Activated CD4-positive, alpha-beta T cell treated with anti-CD3 and anti-CD28 coated beads, Interleukin-2, Interleukin-4, amounts not matched to agents 100 ng/mL and 50 ng/mL, durations not matched to agents 16 hours and 8 hours (primary cell): ENCODE measurements around the gene MT3.

Source experiments
- DNase-seq: peaks from one replicate; pipeline ENCODE4 v3.0.0-alpha.2; 2020; ENCODE audit warnings: low spot score

MT3 gene

GRCh38 chr16:56631197-56631596, 41.9 kb downstream of the MT3 start:
- DNase-seq: no peak

DNA sequence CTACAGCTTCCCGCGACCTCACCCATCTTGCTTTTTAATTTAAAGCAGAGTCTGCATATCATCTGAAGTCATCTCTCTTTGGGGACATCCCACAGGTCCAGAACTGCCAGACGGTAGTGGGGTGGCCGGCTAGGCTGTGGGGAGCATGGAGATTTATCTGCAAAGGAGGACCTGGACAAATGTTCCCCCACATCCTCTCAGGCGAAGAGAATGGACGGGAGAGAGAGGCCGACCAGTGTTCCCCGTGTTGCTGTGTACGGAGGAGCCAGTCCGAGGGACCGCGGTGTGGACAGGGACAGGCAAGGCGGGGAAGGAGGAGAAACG, 42.5 kb downstream of the MT3 start:
- DNase-seq: no peak

GRCh38 chr16:56632156-56632847, 43.0 kb downstream of the MT3 start, which contains the start of gene MT1M:
Gene MT1M (plus strand): TSS chr16:56632659. CDS start chr16:56632732, 73 bp downstream.
- DNase-seq: no peak

DNA sequence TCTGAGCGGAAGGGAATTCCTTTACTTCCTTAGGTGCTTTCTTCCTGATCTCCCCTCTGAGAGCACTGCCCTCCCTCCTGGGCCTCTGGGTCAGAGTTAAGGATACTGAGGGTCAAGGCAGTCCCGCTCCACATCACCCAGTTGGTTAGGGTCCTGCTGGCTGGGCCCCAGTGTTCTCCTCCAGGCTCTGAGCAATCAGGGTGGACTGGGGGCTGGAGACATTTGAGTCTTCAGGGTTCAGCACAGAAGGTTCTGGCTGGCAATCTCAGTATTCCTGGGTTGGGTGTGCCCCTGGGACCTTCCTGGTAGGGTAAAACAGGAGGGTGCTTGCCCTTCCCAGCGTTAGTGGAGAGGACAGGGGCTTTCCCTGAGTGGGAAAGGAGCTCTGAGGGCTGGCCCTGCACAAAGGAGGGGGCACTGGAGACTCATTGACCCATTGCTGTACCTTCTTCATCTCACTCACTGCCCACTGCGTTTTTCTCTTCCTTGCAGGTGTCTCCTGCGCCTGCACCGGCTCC, 43.6 kb downstream of the MT3 start:
- no peak for DNase-seq

DNA sequence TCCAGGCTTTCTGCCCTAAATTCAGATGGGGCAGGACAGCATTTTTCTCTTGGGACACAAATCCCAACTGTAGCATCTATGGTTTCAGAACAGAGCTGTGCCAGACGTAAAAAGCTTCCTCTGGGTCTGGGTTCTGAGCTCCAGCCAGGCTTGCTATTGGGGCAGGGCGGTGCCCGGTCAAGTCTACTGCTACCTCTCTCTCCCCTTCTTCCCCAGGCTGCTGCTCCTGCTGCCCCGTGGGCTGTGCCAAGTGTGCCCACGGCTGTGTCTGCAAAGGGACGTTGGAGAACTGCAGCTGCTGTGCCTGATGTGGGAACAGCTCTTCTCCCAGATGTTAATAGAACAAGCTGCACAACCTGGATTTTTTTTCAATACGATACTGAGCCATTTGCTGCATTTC, 44.2 kb downstream of the MT3 start:
- DNase-seq: no peak

DNA sequence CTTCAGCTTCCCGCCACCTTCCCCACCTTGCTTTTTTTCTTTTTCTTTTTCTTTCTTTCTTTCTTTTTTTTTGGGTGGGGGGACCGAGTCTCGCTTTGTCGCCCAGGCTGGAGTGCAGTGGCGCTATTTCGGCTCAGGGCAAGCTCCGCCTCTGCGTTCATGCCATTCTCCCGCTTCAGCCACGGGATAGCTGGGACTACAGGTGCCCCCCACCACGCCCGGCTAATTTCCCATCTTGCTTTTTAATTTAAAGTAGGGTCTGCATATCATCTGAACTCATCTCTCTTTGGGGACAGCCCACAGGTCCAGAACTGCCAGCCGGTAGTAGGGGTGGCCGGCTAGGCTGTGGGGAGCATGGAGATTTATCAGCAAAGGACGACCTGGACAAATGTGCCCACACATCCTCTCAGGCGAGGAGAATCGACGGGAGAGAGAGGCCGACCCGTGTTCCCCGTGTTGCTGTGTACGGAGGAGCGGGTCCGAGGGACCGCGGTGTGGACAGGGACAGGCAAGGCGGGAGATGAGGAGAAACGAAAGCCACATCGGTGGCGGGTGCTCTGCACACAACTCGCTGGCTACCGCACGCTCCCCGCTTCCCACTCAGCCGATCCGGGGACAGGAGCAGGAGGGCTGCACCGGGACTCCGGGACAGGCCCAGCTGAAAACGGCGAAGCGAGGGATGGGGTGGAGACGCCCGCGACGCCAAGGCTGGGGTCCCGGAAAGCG, 45.5 kb downstream of the MT3 start:
- no peak for DNase-seq

GRCh38 chr16:56635441-56635967, 46.2 kb downstream of the MT3 start:
- no peak for DNase-seq

DNA sequence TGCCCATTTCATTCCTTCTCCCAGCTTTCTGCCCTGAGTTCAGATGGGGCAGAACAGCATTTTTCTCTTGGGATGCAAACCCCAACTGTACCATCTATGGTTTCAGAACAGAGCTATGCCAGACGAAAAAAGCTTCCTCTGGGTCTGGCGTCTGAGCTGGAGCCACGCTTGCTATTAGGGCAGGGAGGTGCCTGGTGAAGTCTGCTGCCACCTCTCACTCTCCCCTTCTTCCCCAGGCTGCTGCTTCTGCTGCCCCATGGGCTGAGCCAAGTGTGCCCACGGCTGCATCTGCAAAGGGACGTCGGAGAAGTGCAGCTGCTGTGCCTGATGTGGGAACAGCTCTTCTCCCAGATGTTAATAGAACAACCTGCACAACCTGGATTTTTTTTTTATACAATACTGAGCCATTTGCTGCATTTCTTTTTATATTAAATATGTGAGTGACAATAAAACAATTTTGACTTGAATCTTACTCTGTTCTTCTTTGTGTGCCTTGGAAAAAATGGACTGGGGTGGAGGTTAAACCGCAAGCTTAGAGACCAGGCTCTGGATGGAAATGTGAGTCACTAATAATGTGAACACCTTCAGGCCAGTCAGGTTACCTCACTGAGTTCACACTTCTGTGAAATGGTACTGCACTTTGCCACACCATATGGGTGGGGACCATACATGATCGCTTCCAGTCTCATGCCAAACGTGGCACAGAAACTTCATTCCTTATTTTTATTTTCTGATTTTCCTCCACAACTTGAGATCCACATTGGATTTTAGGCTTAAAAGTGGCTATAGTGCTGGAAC, 47.5 kb downstream of the MT3 start:
- no peak for DNase-seq

GRCh38 chr16:56637814-56638750, 48.8 kb downstream of the MT3 start, which contains the start of gene MT1A:
Gene MT1A (plus strand): TSS chr16:56638666. CDS start chr16:56638739, 73 bp downstream.
- DNase-seq: no peak

- DNase-seq: no peak
Observed at GRCh38 chr16:56639045-56639444, 49.7 kb downstream of the MT3 start.

DNA sequence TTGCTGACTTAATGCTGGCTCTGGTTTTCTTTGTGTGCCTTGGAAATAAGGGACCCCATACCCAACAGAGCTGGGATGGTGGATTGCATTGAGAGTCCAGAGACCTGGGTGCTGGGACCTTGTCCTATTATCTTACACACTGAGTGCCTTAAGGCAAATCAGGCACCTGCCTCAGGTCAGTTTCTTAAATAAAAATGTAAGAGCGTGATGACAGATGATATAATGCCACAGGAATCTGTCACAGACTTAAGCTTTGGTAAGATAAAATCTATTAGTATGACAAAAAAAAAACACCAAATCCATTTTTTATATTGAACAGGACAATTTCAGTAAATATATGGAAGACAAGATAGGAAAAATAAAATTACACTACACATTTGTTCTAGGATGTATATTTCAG, 50.7 kb downstream of the MT3 start:
- no peak for DNase-seq
